Measurements from ENCODE around the gene NT5C3B. TPM values are rescaled to one million over a fixed set of nuclear protein-coding genes. Genes with fewer than 3 reads are reported as not detected.
A peak's percentile ranks its signal among the peaks of the same experiment; 100 is the strongest.

The NT5C3B gene
- polyA plus RNA-seq, 1 donor (not counting 4 experiments of a cell fraction or from before 2014, with no cell fraction given) = 109 TPM

- no peak for TF ChIP-seq EZH2 (IDR thresholded peaks at IDR 0.05; ENCODE audit: low read length)
- TF ChIP-seq CTCF (optimal IDR thresholded peaks at IDR 0.05 in 1 of 3, IDR thresholded peaks at IDR 0.05 in 1 of 3, conservative IDR thresholded peaks at IDR 0.05 in 1 of 3; ENCODE audit: extremely low read depth in 1 of 3, insufficient read depth in 2 of 3, low read length in 3 of 3) = no peak
- no peak for FAIRE-seq
These were observed 29.5 kb upstream of the NT5C3B start for GRCh38 chr17:41865596-41865893.

GRCh38 chr17:41864836-41865595, 29.0 kb upstream of the NT5C3B start, which contains the start of gene KLHL11:
TSS of gene KLHL11 (minus strand) at chr17:41865423. CDS start at chr17:41865370, 53 bp downstream.
- TF ChIP-seq CTCF (optimal IDR thresholded peaks at IDR 0.05 in 1 of 3, IDR thresholded peaks at IDR 0.05 in 1 of 3, conservative IDR thresholded peaks at IDR 0.05 in 1 of 3; ENCODE audit: extremely low read depth in 1 of 3, insufficient read depth in 2 of 3, low read length in 3 of 3) = peak in 1 of 3 experiments; percentile 30
- no peak for TF ChIP-seq EZH2 (IDR thresholded peaks at IDR 0.05; ENCODE audit: low read length)
- H4K20me1 ChIP-seq (ENCODE audit: control insufficient read depth, extremely low read depth, insufficient read depth, low read length) = no peaks in the 10 kb centered on the region
- H3K36me3 ChIP-seq (ENCODE audit: control insufficient read depth in 2 of 2, extremely low read depth in 1 of 2, insufficient read depth in 2 of 2, low read length in 2 of 2) = peaks cover 13 to 25% of the 10 kb centered on the region in 2 experiments
- peak within 1 kb of the TSS; percentile 92 to 95 (median 93) for H3K4me3 ChIP-seq (ENCODE audit: control insufficient read depth in 2 of 3, extremely low read depth in 1 of 3, insufficient read depth in 2 of 3, low read depth in 1 of 3, low read length in 3 of 3)
- peak within 1 kb of the TSS; percentile 82 for H3K4me2 ChIP-seq (ENCODE audit: control insufficient read depth, extremely low read depth, insufficient read depth, low read depth, low read length)
- H3K9me1 ChIP-seq (ENCODE audit: control insufficient read depth, extremely low read depth, insufficient read depth, low read length) = no peaks in the 10 kb centered on the region
- no peaks in the 10 kb centered on the region for H3K27me3 ChIP-seq (ENCODE audit: control insufficient read depth, extremely low read depth, insufficient read depth, low read length)
- DNase-seq (ENCODE audit: low read depth, low spot score) (no peak), FAIRE-seq (no peak)
- H3K4me1 ChIP-seq (ENCODE audit: control insufficient read depth, extremely low read depth, insufficient read depth, low read length) = peaks cover 23% of the 10 kb centered on the region
- peak within 1 kb of the TSS; percentile 79 for H3K27ac ChIP-seq (ENCODE audit: control insufficient read depth, insufficient read depth, low read length)
- peaks cover 43% of the 10 kb centered on the region for H3K79me2 ChIP-seq (ENCODE audit: control insufficient read depth, insufficient read depth, low read length)
- dilution Hi-C loops (cut with MboI; ENCODE audit: extremely low pct_ligation_motif_present, low sequenced_read_pairs) = no loop called here
- no peaks in the 10 kb centered on the region for H3K9me3 ChIP-seq (ENCODE audit: control insufficient read depth, low read depth, low read length)
- H2AFZ ChIP-seq (ENCODE audit: control insufficient read depth, low read length) = peak within 1 kb of the TSS; percentile 88
- H3K9ac ChIP-seq (ENCODE audit: control insufficient read depth, extremely low read depth, insufficient read depth, low read length) = peak within 1 kb of the TSS; percentile 95

More at GRCh38 chr17:41865596-41865893, 29.5 kb upstream of the NT5C3B start:
- Histone ChIP-seq H3K9ac (ENCODE audit: control insufficient read depth, extremely low read depth, insufficient read depth, low read length) (peak overlapping the region; percentile 26), H2AFZ (ENCODE audit: control insufficient read depth, low read length) (peak overlapping the region; percentile 27), H4K20me1 (ENCODE audit: control insufficient read depth, extremely low read depth, insufficient read depth, low read length) (no peaks in the 10 kb centered on the region), H3K79me2 (ENCODE audit: control insufficient read depth, insufficient read depth, low read length) (peaks cover 40% of the 10 kb centered on the region), H3K27me3 (ENCODE audit: control insufficient read depth, extremely low read depth, insufficient read depth, low read length) (no peaks in the 10 kb centered on the region), H3K9me1 (ENCODE audit: control insufficient read depth, extremely low read depth, insufficient read depth, low read length) (no peaks in the 10 kb centered on the region), H3K4me3 (ENCODE audit: control insufficient read depth in 2 of 3, extremely low read depth in 1 of 3, insufficient read depth in 2 of 3, low read depth in 1 of 3, low read length in 3 of 3) (peak overlapping the region; percentile 33 to 93 (median 62)), H3K27ac (ENCODE audit: control insufficient read depth, insufficient read depth, low read length) (no peak overlapping the region), H3K4me1 (ENCODE audit: control insufficient read depth, extremely low read depth, insufficient read depth, low read length) (peaks cover 23% of the 10 kb centered on the region), H3K36me3 (ENCODE audit: control insufficient read depth in 2 of 2, extremely low read depth in 1 of 2, insufficient read depth in 2 of 2, low read length in 2 of 2) (peaks cover 19 to 30% of the 10 kb centered on the region in 2 experiments), H3K9me3 (ENCODE audit: control insufficient read depth, low read depth, low read length) (no peaks in the 10 kb centered on the region), H3K4me2 (ENCODE audit: control insufficient read depth, extremely low read depth, insufficient read depth, low read depth, low read length) (peak overlapping the region; percentile 82)
- peak; percentile 60 for DNase-seq (ENCODE audit: low read depth, low spot score)
- dilution Hi-C loops (cut with MboI; ENCODE audit: extremely low pct_ligation_motif_present, low sequenced_read_pairs) = no loop called here
